Measurements from ENCODE around the gene APOL5. TPM values are rescaled to one million over a fixed set of nuclear protein-coding genes. Genes with fewer than 3 reads are reported as not detected.

APOL5 gene
- total and polyA plus RNA-seq, 11 donors = 0.07 to 0.11 TPM; not detected in 9

DNA sequence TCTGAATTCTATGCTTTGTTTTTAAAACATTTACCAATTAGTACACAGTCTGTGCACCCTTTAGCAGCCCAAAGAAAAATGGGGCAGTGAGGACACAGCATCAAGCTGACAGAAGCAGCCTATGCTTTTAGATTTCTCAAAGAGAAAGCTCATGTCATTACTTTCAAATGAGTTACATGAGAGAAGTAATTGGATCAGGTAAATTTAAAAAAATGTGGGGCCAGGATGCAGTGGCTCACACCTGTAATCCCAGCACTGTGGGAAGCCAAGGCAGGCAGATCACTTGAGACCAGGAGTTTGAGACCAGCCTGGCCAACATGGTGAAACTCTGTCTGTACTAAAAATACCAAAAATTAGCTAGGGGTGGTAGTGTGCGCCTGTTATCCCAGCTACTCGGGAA lies 57.7 kb downstream of the APOL5 start:
- no peak for DNase-seq
- Histone ChIP-seq H3K27me3 (no peaks in the 10 kb centered on the region), H3K9me3 (no peaks in the 10 kb centered on the region), H3K27ac (no peak overlapping the region), H3K36me3 (peaks cover 0 to 26% (median 0%) of the 10 kb centered on the region in 9 donors), H3K4me3 (no peak overlapping the region), H3K4me1 (peaks cover 0 to 29% (median 8%) of the 10 kb centered on the region in 12 donors)
- intact Hi-C loops (cut with DNase I) = loop anchor here in 1 of 10 donors (5.0 kb wide), 1 partner anchor 62 kb away; no protein-coding TSS in a partner anchor
- WGBS, 4 donors = 83 to 88% (median 85%) methylated on average over 2 of the region's 2 CpGs
- ATAC-seq = no peak
- no peak for TF ChIP-seq POLR2A (IDR thresholded peaks at IDR 0.05)
- TF ChIP-seq, protein P1, sequence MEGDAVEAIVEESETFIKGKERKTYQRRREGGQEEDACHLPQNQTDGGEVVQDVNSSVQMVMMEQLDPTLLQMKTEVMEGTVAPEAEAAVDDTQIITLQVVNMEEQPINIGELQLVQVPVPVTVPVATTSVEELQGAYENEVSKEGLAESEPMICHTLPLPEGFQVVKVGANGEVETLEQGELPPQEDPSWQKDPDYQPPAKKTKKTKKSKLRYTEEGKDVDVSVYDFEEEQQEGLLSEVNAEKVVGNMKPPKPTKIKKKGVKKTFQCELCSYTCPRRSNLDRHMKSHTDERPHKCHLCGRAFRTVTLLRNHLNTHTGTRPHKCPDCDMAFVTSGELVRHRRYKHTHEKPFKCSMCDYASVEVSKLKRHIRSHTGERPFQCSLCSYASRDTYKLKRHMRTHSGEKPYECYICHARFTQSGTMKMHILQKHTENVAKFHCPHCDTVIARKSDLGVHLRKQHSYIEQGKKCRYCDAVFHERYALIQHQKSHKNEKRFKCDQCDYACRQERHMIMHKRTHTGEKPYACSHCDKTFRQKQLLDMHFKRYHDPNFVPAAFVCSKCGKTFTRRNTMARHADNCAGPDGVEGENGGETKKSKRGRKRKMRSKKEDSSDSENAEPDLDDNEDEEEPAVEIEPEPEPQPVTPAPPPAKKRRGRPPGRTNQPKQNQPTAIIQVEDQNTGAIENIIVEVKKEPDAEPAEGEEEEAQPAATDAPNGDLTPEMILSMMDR (IDR thresholded peaks at IDR 0.05) = no peak

DNA sequence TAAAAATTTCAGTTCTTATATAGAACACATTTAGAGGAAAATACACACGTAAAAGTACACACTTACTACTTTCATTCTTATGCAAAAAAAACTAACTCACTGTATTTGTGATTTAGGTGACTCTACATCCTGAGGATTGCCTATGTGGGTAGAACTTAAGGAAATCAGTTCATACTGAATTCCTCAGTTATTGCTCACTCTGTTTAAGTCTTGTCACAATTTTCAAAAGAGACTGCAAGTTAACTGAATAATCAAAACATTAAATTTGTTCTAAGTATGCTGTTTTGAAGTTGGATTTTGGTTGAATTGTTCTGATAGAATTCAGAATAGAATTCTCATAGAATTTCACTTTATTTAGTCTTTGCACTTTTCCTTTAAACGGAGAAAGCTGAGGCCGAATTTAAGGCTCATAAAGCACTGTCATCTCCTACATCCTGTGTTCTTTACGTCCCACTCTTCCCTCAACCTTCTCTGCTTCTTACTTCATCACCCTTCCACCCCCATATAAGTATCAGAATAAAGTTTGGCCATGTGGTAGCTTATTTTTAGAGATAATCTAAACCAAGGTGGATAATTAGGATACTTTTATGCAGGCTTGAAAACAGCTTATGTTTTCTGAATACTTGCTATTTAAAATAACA lies 59.8 kb downstream of the APOL5 start:
- Histone ChIP-seq H3K4me1 (peaks cover 0 to 39% (median 12%) of the 10 kb centered on the region in 12 donors), H3K9me3 (no peaks in the 10 kb centered on the region), H3K4me3 (no peak overlapping the region), H3K27me3 (no peaks in the 10 kb centered on the region), H3K36me3 (peaks cover 0 to 28% (median 8%) of the 10 kb centered on the region in 9 donors), H3K27ac (no peak overlapping the region)
- intact Hi-C loops (cut with DNase I) = loop anchor here in 1 of 10 donors (5.0 kb wide), 1 partner anchor 60 kb away; no protein-coding TSS in a partner anchor
- TF ChIP-seq, protein P1 (IDR thresholded peaks at IDR 0.05) = no peak
- no peak for TF ChIP-seq POLR2A (IDR thresholded peaks at IDR 0.05)
- DNase-seq = no peak
- ATAC-seq = no peak
- 83 to 88% (median 85%) methylated on average over 4 of the region's 4 CpGs for WGBS, 4 donors

Other genes with a start within 250 kb of the APOL5 start
- 10 to 100 TPM in 1 of 9 donors, 1 to 10 TPM in 8; 1.4 to 10.5 (median 5.3) TPM for gene RASD2, start 177.0 kb upstream of the APOL5 start, total RNA-seq
- gene RASD2, start 177.0 kb upstream of the APOL5 start, polyA plus RNA-seq = 1 to 10 TPM; 3.7 to 4.8 TPM
- gene MB, start 100.5 kb upstream of the APOL5 start, total RNA-seq = over 10,000 TPM in 7 of 9 donors, 1,000 to 10,000 TPM in 2; 6,950 to 16,840 (median 13,341) TPM
- gene MB, start 100.5 kb upstream of the APOL5 start, polyA plus RNA-seq = over 10,000 TPM in 1 of 2 donors, 1,000 to 10,000 TPM in 1; 6,181 to 16,360 TPM
- 10 to 100 TPM in 3 of 9 donors, 1 to 10 TPM in 6; 3.3 to 55.8 (median 7.3) TPM for gene APOL6, start 69.4 kb upstream of the APOL5 start, total RNA-seq
- gene APOL6, start 69.4 kb upstream of the APOL5 start, polyA plus RNA-seq = 1 to 10 TPM; 2.3 to 2.4 TPM